ENCODE measurements around the gene COL20A1. TPM values are rescaled to one million over a fixed set of nuclear protein-coding genes. Genes with fewer than 3 reads are reported as not detected.

The COL20A1 gene
- total and polyA plus RNA-seq, 12 donors: 0.26 to 0.30 TPM; not detected in 10

DNA sequence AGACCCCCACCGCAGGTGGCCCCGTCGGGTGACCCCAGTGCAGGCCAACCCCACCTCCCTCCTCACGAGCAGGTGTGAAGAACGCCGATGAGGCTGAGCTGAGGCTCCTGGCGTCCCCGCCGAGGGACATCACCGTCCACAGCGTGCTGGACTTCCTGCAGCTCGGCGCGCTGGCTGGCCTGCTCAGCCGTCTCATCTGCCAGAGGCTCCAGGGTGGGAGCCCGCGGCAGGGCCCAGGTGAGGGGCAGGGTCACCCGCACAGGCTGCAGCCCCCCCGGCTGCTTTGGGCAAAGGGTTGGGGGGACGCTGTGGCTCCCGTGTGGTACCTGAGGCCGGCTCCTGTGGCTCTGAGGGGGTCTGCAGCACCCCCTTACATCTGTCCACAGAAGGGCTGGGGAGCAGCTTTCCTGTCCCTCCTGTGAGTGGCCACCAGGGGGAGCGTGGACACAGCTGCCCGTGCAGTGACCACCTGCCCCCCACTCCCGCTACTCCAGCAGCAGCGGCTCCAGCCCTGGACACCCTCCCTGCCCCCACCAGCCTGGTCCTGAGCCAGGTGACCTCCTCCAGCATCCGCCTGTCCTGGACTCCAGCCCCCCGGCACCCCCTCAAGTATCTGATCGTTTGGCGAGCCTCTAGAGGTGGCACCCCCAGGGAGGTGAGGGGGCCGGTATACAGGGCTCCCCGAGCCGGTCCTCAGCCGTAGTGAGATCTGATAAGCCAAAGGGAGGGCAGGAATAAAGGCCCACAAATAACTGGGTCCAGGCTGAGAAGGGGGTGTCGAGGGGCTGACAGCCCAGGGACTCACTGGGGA, 16.5 kb downstream of the COL20A1 start:
- H3K27me3 ChIP-seq: peaks cover 7 to 59% (median 42%) of the 10 kb centered on the region in 7 donors
- intact Hi-C loops (cut with DNase I): loop anchor here (1.0 to 2.0 kb wide), 4 partner anchors 69 to 73 kb away; no protein-coding TSS in a partner anchor

DNA sequence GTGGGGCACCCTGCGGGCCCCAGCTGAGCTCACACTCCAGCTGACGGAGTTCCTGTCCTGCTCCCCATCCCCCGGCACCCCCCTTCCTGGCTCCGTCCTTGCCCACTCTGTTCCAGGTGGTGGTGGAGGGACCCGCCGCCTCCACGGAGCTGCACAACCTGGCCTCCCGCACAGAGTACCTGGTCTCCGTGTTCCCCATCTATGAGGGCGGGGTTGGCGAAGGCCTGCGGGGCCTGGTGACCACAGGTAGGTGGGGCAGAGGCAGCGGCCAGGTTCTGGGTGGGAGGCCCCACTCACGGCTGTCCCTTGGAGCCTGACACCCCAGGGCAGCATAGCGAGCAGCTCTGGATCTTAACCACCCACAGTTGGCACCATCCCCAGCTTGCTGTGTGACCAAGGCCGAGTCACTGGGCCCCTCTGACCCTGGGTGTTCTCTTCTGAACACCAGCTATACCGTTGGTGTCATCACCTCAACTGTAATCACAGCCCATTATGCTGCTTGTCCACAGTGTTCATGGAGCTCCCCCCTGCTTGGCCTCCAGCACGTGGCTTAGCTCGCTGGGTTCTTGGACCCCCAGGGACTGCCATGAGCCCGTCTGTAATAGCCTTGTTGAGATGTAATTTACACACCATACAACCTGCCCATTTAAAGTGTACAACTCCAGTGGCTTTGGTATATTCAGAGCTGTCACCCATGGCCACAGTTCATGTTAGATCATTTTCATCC, 17.4 kb downstream of the COL20A1 start:
- Histone ChIP-seq H3K9me3 (no peaks in the 10 kb centered on the region), H3K4me3 (no peak overlapping the region), H3K4me1 (peaks cover 0 to 18% (median 4%) of the 10 kb centered on the region in 9 donors), H3K27me3 (peaks cover 7 to 55% (median 38%) of the 10 kb centered on the region in 7 donors), H3K27ac (no peak overlapping the region), H3K36me3 (no peaks in the 10 kb centered on the region)
- 75 to 78% methylated on average over 19 to 20 of the region's 20 CpGs for WGBS, 2 donors
- intact Hi-C loops (cut with DNase I): loop anchor here in 4 of 10 donors (1.0 to 2.0 kb wide), 3 partner anchors 68 to 71 kb away; no protein-coding TSS in a partner anchor
- TF ChIP-seq, protein P1, sequence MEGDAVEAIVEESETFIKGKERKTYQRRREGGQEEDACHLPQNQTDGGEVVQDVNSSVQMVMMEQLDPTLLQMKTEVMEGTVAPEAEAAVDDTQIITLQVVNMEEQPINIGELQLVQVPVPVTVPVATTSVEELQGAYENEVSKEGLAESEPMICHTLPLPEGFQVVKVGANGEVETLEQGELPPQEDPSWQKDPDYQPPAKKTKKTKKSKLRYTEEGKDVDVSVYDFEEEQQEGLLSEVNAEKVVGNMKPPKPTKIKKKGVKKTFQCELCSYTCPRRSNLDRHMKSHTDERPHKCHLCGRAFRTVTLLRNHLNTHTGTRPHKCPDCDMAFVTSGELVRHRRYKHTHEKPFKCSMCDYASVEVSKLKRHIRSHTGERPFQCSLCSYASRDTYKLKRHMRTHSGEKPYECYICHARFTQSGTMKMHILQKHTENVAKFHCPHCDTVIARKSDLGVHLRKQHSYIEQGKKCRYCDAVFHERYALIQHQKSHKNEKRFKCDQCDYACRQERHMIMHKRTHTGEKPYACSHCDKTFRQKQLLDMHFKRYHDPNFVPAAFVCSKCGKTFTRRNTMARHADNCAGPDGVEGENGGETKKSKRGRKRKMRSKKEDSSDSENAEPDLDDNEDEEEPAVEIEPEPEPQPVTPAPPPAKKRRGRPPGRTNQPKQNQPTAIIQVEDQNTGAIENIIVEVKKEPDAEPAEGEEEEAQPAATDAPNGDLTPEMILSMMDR (IDR thresholded peaks at IDR 0.05): no peak
- ATAC-seq (no peak), DNase-seq (no peak)

More for the DNA sequence above, 16.5 kb downstream of the COL20A1 start:
- DNase-seq (peak; percentile 30 to 46), ATAC-seq (peak; percentile 22 to 62 (median 54))
- Histone ChIP-seq H3K4me1 (peaks cover 0 to 18% (median 4%) of the 10 kb centered on the region in 9 donors), H3K4me3 (no peak overlapping the region), H3K36me3 (no peaks in the 10 kb centered on the region), H3K27ac (no peak overlapping the region), H3K9me3 (no peaks in the 10 kb centered on the region)
- TF ChIP-seq, protein P1 (IDR thresholded peaks at IDR 0.05): peak; percentile 75 to 95 (median 88)
- 31 to 34% methylated on average over 35 of the region's 35 CpGs for WGBS, 2 donors

GRCh38 chr20:63311186-63311832, 18.3 kb downstream of the COL20A1 start:
- TF ChIP-seq, protein P1 (IDR thresholded peaks at IDR 0.05): no peak
- Histone ChIP-seq H3K4me1 (peaks cover 0 to 18% (median 4%) of the 10 kb centered on the region in 9 donors), H3K4me3 (no peak overlapping the region), H3K27ac (no peak overlapping the region), H3K27me3 (peaks cover 7 to 48% (median 32%) of the 10 kb centered on the region in 7 donors), H3K36me3 (no peaks in the 10 kb centered on the region), H3K9me3 (no peaks in the 10 kb centered on the region)
- WGBS, 2 donors: 92 to 94% methylated on average over 27 to 29 of the region's 29 CpGs
- intact Hi-C loops (cut with DNase I): loop anchor here in 3 of 10 donors (2.0 kb wide), 2 partner anchors 67 to 69 kb away; no protein-coding TSS in a partner anchor
- DNase-seq: no peak
- ATAC-seq: no peak

DNA sequence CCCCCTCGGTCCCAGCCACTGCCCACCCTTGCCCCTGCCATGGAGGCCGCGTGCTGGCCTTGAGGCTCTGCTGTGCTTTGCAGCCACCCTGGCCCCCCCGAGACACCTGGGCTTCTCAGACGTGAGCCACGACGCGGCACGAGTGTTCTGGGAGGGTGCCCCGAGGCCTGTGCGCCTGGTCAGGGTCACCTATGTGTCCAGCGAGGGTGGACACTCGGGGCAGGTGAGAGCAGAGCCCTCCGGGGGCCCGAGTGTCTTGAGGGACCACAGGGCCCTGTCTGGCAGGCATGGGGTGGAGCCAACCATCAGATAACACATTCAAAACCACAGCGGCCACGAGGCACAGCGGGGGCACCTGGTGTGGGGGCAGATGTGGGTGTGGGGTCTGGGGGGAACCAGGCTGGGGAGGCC, 18.9 kb downstream of the COL20A1 start:
- TF ChIP-seq, protein P1 (IDR thresholded peaks at IDR 0.05): no peak
- no peak for ATAC-seq
- WGBS, 2 donors: 76 to 82% methylated on average over 18 of the region's 18 CpGs
- intact Hi-C loops (cut with DNase I): loop anchor here in 3 of 10 donors (2.0 kb wide), 2 partner anchors 67 to 69 kb away; no protein-coding TSS in a partner anchor
- Histone ChIP-seq H3K4me1 (peaks cover 0 to 18% (median 4%) of the 10 kb centered on the region in 9 donors), H3K9me3 (no peaks in the 10 kb centered on the region), H3K36me3 (no peaks in the 10 kb centered on the region), H3K27ac (no peak overlapping the region), H3K4me3 (no peak overlapping the region), H3K27me3 (peaks cover 7 to 43% (median 27%) of the 10 kb centered on the region in 7 donors)
- DNase-seq: peak in 1 of 2 donors; percentile 11

Measured in heart right ventricle (tissue), 16 donors.